Ovary (tissue), 3 donors: ENCODE results near the gene DEFB119.

Experiments
- CTCF ChIP-seq, 3 donors: fragments of 450-650 bp in 2 of 3; fragments of 200-600 bp in 1 of 3; IDR thresholded peaks; one replicate each; pipeline versions ENCODE4 v1.5.1 to v1.8.0; 2016 to 2022; ENCODE audit warnings: antibody characterized with exemption in 3 of 3, mild to moderate bottlenecking in 1 of 3
- EP300 ChIP-seq: sonication (generic); formaldehyde crosslinking; IDR thresholded peaks from one replicate; pipeline ENCODE4 v1.6.1; 2017; ENCODE audit warnings: antibody characterized with exemption
- POLR2A ChIP-seq: fragments of 450-650 bp; IDR thresholded peaks from one replicate; pipeline ENCODE4 v1.6.1; 2017; ENCODE audit warnings: antibody characterized with exemption, mild to moderate bottlenecking, moderate library complexity
- donor health status: DM: no; HTN: no; CAD: no.

- TF ChIP-seq POLR2A (no peak), CTCF (IDR thresholded peaks at IDR 0.05) (no peak), EP300 (no peak)
Measured at GRCh38 chr20:31374346-31374745, 16.0 kb downstream of the DEFB119 start.
